Activated T-helper 2 cell treated with anti-CD3 and anti-CD28 coated beads, Interferon-gamma antibody, Interleukin-2, Interleukin-4, amounts not matched to agents 10 μg/mL and 5 μg/mL and 100 μg/mL, durations not matched to agents 14 hours and 24 hours and 36 hours (primary cell): Measurements from ENCODE around the gene KLF7. TPM values are rescaled to one million over a fixed set of nuclear protein-coding genes. Genes with fewer than 3 reads are reported as not detected.

Experiments used
- total RNA-seq: library from RNA; stranded (reverse); gene quantifications from 2 replicates; pipeline ENCODE4 v1.2.3, GENCODE V29; 2022

KLF7 gene
- total RNA-seq, 1 donor from 2014 or later: 19.3 TPM

Other genes starting within 250 kb of the KLF7 start
- gene CPO, start 226.4 kb downstream of the KLF7 start, total RNA-seq: not detected in 2 replicates